GM12864 (cell line): ENCODE measurements around the gene EVI5.
"Not testable (repeated sequence)": the region's sequence is repeated elsewhere in the genome, so short reads cannot be mapped to it uniquely, and the experiment has no call there.

ENCODE experiments used
- DNase-seq: peaks from one replicate; pipeline ENCODE4 v3.0.0-alpha.2; 2011; ENCODE audit warnings: low read depth
- H3K4me3 ChIP-seq: 2 replicates; pipeline ENCODE4 v1.5.1; 2011; ENCODE audit warnings: mild to moderate bottlenecking, low read depth, low read length, control low read depth
- TF ChIP-seq, protein P1 (sequence below): IDR thresholded peaks from 2 replicates; pipeline ENCODE4 v1.5.1; 2011; ENCODE audit warnings: low read depth, mild to moderate bottlenecking, moderate library complexity, low read length, control low read depth, inconsistent platforms; ENCODE audit errors: missing control alignments

The EVI5 gene

DNA sequence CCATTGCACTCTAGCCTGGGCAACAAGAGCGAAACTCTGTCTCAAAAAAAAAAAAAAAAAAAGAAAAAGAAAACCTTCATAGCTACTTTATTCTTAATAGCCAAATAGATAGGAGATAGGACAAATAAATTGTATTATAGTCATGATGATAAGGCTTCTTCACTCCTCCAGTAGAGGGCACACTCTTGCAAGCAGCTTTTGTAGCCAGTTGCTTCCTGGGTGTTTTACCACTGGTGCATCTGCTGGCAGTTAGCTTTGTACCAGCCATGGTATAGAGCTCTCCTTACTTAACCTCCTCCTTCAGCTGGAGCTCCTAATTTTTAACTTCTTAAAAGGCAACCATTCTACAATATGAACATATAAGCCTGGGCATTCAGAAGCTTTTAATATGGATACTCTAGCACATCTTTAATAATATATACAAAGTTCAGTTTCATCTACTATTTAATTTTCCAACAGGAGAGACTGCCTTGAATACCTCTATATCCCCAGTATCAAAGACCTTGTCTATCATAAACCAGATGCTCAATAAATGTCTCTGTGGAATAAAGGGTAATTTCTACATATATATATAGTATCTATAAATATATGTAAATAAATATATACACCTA is 35.8 kb downstream of the EVI5 start:
- TF ChIP-seq, protein P1, sequence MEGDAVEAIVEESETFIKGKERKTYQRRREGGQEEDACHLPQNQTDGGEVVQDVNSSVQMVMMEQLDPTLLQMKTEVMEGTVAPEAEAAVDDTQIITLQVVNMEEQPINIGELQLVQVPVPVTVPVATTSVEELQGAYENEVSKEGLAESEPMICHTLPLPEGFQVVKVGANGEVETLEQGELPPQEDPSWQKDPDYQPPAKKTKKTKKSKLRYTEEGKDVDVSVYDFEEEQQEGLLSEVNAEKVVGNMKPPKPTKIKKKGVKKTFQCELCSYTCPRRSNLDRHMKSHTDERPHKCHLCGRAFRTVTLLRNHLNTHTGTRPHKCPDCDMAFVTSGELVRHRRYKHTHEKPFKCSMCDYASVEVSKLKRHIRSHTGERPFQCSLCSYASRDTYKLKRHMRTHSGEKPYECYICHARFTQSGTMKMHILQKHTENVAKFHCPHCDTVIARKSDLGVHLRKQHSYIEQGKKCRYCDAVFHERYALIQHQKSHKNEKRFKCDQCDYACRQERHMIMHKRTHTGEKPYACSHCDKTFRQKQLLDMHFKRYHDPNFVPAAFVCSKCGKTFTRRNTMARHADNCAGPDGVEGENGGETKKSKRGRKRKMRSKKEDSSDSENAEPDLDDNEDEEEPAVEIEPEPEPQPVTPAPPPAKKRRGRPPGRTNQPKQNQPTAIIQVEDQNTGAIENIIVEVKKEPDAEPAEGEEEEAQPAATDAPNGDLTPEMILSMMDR, result peak; percentile 82
- H3K4me3 ChIP-seq, result no peak overlapping the region
- peak; percentile 33 for DNase-seq

DNA sequence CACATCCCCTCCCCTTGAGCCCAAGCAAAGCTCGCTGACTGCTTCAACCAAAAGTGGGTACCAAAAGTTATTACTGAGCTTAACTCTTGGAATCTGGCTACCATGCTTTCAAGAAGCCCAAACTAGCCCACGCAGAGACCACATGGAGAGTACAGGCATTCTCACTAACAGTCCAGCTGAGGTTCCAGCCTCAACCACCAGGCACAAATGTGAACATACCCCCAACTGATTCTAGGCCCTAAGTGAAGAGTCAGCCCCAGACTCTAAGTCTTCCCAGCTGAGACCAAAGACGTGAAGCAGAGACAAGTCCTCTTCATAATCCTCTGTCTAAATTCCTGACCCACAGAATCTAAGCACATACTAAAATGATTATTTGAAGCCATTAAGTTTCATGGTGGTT is 36.8 kb downstream of the EVI5 start:
- TF ChIP-seq, protein P1, result no peak
- no peak for DNase-seq
- no peak overlapping the region for H3K4me3 ChIP-seq

DNA sequence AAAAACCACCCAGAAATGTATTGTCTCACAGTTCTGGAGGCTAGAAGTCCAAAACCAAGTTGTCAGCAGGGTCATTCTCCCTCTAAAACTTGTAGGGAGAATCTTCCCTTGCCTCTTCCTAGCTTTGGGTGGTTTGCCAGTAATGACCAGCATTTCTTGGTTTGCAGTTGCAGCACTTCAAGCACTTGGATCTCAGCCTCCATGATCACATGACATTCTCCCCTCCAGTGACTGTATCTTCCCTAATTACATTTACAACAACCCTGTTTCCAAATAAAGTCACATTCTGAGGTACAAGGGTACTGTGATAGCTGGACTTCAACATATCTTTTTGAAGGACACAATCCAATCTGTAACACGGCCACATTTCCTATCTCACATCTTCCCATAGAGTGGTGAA is 37.2 kb downstream of the EVI5 start:
- TF ChIP-seq, protein P1, result no peak
- no peak for DNase-seq
- H3K4me3 ChIP-seq, result no peak overlapping the region

DNA sequence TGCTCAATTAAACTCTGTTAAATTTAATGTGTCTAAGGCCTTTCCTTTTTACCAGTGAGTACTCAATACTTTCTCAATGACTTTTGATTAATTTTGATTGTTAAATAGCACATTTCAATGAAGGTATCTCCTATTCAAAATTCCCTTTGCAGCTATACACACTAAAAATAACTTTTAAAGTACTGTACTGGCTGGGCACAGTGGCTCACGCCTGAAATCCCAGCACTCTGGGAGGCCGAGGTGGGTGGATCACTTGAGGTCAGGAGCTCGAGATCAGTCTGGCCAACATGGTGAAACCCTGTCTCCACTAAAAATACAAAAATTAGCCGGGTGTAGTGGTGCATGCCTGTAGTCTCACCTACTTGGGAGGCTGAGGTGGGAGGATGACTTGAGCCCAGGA is 38.7 kb downstream of the EVI5 start:
- not testable (repeated sequence) for H3K4me3 ChIP-seq, DNase-seq

DNA sequence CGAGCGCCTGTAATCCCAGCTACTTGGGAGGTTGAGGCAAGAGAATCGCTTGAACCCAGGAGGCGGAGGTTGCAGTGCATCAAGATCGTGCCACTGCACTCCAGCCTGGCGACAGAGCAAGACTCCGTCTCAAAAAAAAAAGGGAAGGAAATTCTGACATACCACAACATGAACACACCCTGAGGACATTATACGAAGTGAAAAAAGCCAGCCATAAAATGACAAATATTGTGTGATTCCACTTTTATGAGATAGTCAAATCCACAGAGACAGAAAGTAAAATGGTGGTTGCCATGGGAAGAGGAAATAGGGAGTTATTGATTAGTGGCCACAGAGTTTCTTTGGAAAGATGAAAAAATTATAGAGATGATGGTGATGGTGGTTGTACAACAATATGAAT is 41.7 kb downstream of the EVI5 start:
- DNase-seq, result no peak
- TF ChIP-seq, protein P1, result no peak
- no peak overlapping the region for H3K4me3 ChIP-seq

DNA sequence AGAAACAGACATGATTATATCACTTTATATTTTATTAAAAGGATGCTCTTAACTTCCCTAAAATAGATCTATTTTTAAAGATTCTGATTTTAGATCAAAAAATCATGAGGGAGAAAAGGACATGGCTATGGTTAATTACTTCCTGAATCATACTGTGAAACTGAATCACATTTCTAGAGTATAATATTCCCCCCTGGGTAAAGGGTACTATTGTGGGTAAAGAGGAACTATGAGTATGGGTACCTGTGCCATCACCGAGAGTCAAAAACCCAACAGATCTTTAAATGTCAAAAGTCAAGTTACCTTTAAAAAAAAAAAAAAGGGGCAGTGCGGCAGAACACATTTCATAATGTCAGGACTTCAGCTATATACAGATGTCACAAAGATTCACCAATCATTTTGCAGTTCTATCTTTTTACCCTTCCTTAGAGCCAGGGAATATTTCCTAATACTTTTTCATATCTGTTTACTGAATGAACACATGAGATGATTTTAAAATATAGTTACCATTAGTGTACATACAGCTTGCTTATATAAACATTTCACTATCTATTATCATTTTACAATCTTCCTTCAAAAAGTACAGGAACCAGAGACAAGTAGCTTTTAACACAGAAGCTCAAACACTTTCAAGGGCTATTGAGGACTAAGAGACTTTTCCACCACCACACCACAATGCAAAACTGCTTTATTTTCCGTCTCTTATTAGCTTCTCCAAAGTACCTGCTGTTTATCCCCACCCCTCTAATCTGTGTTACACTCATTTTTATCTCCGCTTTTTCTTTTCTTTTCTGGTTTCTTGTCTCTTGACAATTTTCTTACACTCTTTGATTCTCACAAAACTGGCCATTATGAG is 45.0 kb downstream of the EVI5 start:
- TF ChIP-seq, protein P1, result no peak
- H3K4me3 ChIP-seq, result no peak overlapping the region
- no peak for DNase-seq

DNA sequence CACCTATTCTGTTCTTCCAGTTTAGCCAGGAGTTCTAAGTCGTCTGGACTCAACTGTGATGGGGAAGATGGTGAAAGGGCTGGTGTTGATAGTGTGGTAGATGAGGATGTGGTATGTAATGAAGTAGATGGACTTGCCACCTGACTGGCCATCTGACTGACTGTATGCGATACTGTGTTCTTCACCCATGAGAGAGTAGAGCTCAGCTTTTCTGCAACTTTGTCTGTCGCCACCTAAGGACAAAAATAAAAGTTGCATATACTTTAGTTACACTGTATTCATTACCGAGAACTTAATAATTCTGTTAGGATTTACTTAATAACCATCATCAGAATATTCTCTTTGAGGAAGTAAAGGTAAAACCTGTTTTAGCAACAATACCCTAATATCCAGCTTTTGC is 48.5 kb downstream of the EVI5 start:
- TF ChIP-seq, protein P1, result peak; percentile 33
- no peak overlapping the region for H3K4me3 ChIP-seq
- DNase-seq, result no peak
